ENCODE data around the gene PADI6.
A peak's percentile ranks its signal among the peaks of the same experiment; 100 is the strongest.

Gene PADI6

GRCh38 chr1:17437580-17438317 lies 65.8 kb downstream of the PADI6 start:
- TF ChIP-seq ZFP3 (CRISPR knock-in tag; IDR thresholded peaks at IDR 0.05) (no peak), RARB (CRISPR knock-in tag; IDR thresholded peaks at IDR 0.05) (no peak), ZFP30 (CRISPR knock-in tag; IDR thresholded peaks at IDR 0.05) (no peak), ZNF70 (CRISPR knock-in tag; IDR thresholded peaks at IDR 0.05) (no peak), CSRNP3 (CRISPR knock-in tag; IDR thresholded peaks at IDR 0.05) (no peak), ISL1 (CRISPR knock-in tag; IDR thresholded peaks at IDR 0.05) (no peak), ESRRG (CRISPR knock-in tag; IDR thresholded peaks at IDR 0.05) (no peak), BACH2 (CRISPR knock-in tag; IDR thresholded peaks at IDR 0.05; ENCODE audit: borderline replicate concordance) (no peak), CSDC2 (CRISPR knock-in tag; IDR thresholded peaks at IDR 0.05) (no peak), ARNTL (CRISPR knock-in tag; IDR thresholded peaks at IDR 0.05; ENCODE audit: borderline replicate concordance, low read depth) (no peak), TOX (CRISPR knock-in tag; IDR thresholded peaks at IDR 0.05; ENCODE audit: borderline replicate concordance) (no peak), PPARA (CRISPR knock-in tag; IDR thresholded peaks at IDR 0.05; ENCODE audit: borderline replicate concordance) (no peak), SNAI2 (CRISPR knock-in tag; IDR thresholded peaks at IDR 0.05) (no peak), ZC3H10 (CRISPR knock-in tag; IDR thresholded peaks at IDR 0.05) (no peak), ZNF8 (CRISPR knock-in tag; IDR thresholded peaks at IDR 0.05) (no peak)
- ATAC-seq = peak; percentile 15; the same call in 2 of the 3 replicates

GRCh38 chr1:17438318-17439249 lies 66.6 kb downstream of the PADI6 start:
- ATAC-seq = peak; percentile 47
- no peak for TF ChIP-seq CREB5 (CRISPR knock-in tag; IDR thresholded peaks at IDR 0.05; ENCODE audit: low read depth)
- TF ChIP-seq PATZ1 (CRISPR knock-in tag; IDR thresholded peaks at IDR 0.05; ENCODE audit: borderline replicate concordance) = peak; percentile 58; the same call in 1 of the 2 replicates
- no peak for TF ChIP-seq ZNF8 (CRISPR knock-in tag; IDR thresholded peaks at IDR 0.05)
- TF ChIP-seq TSHZ2 (CRISPR knock-in tag; IDR thresholded peaks at IDR 0.05) = no peak
- no peak for TF ChIP-seq SNAI2 (CRISPR knock-in tag; IDR thresholded peaks at IDR 0.05)
- TF ChIP-seq PPARA (CRISPR knock-in tag; IDR thresholded peaks at IDR 0.05; ENCODE audit: borderline replicate concordance) = no peak
- TF ChIP-seq ZNF565 (CRISPR knock-in tag; conservative IDR thresholded peaks at IDR 0.05; ENCODE audit: low read depth) = no peak
- TF ChIP-seq TCF4 (CRISPR knock-in tag; IDR thresholded peaks at IDR 0.05; ENCODE audit: borderline replicate concordance) = no peak

Measured in SK-N-SH treated with all-trans-retinoic acid at 6 μM for 48 hours (cell line).